Vagina (tissue), 2 donors: ENCODE measurements around the gene GRIN1. TPM values are rescaled to one million over a fixed set of nuclear protein-coding genes. Genes with fewer than 3 reads are reported as not detected.

ENCODE experiments used
- DNase-seq, 2 donors: peaks; one replicate each; pipeline ENCODE4 v3.0.0-alpha.2; 2017; ENCODE audit errors: extremely low spot score in 2 of 2
- H3K27ac ChIP-seq: fragments of 200-600 bp; sonication (generic); one replicate; pipeline ENCODE4 v1.5.1; 2019
- H3K27me3 ChIP-seq: fragments of 200-600 bp; sonication (generic); one replicate; pipeline ENCODE4 v1.5.1; 2019
- H3K36me3 ChIP-seq, 2 donors: fragments of 200-600 bp; sonication (generic); one replicate each; pipeline ENCODE4 v1.5.1; 2017 to 2019
- H3K4me1 ChIP-seq: fragments of 200-600 bp; sonication (generic); one replicate; pipeline ENCODE4 v1.5.1; 2019
- H3K4me3 ChIP-seq, 2 donors: fragments of 200-600 bp; sonication (generic); 1 replicate in 1 of 2; 2 replicates in 1 of 2; pipeline ENCODE4 v1.5.1; 2016 to 2019
- H3K9me3 ChIP-seq: fragments of 200-600 bp; sonication (generic); one replicate; pipeline ENCODE4 v1.5.1; 2019
- CTCF ChIP-seq, 3 experiments: fragments of 450-650 bp in 2 of 3; fragments of 200-600 bp in 1 of 3; sonication (generic) in 1 of 3; IDR thresholded peaks; one replicate each; pipeline ENCODE4 v1.5.1; 2017 to 2019; ENCODE audit warnings: antibody characterized with exemption in 3 of 3, mild to moderate bottlenecking in 2 of 3, moderate library complexity in 2 of 3
- POLR2A ChIP-seq, 2 donors: fragments of 450-650 bp; IDR thresholded peaks; one replicate each; pipeline ENCODE4 v1.6.1; 2017; ENCODE audit warnings: antibody characterized with exemption in 2 of 2, mild to moderate bottlenecking in 2 of 2, moderate library complexity in 2 of 2
- POLR2AphosphoS5 ChIP-seq, 2 donors: sonication (generic); formaldehyde crosslinking; IDR thresholded peaks; one replicate each; pipeline ENCODE4 v1.9.0; 2017; ENCODE audit warnings: antibody characterized with exemption in 2 of 2, mild to moderate bottlenecking in 2 of 2, low read depth in 1 of 2; ENCODE audit not compliant: insufficient read depth in 1 of 2
- intact Hi-C: fragments of 100-400 bp; cut with DNase I; formaldehyde crosslinking; loops from one replicate; pipeline ENCODE4 v1.15.1; 2023
- total RNA-seq: library from RNA; depleted of rRNA; stranded (reverse); fragments of >200 nt; gene quantifications from one replicate; pipeline ENCODE4 v1.2.3, GENCODE V29; 2016

Gene GRIN1
- total RNA-seq, 1 donor from 2014 or later: 0.74 TPM

DNA sequence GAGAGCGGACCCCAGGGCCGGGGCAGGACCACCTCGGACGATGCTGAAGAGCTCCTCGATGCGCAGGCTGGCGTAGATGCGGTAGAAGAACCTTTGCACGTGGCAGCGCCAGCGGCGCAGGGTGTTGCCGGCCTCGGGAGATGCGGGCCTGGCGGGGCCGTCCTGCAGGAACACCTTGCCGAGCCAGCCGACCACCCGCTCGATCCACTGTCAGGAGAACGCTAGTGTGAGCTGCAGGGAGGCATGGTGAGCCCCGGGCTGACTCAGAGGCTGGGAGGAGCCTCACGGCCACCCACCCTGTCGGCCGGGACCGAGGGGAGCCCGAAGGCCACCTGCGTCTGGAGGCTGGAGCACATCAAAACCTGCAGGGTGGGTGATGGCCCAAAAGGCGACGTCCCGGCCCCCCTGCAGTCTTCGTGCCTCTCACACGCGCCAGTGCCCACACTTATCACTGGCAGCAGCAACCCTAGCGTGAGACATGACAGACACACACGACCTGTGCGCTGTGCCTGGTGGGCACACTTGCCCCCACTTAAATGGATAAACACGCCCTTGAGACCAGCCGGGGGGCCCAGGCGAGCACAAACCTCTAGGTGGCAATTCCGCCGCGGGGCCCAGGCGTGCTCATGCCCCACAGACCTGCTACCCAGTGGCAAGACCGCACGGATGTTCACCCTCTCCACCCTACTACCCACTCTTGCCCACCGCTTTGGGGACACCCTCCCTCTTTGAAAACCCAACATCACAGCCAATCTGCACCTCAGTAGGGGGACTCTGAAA lies 46.1 kb downstream of the GRIN1 start:
- no peak for DNase-seq
- H3K4me3 ChIP-seq: no peak overlapping the region
- H3K4me1 ChIP-seq: peaks cover 39% of the 10 kb centered on the region
- no peak overlapping the region for H3K27ac ChIP-seq
- TF ChIP-seq POLR2A (IDR thresholded peaks at IDR 0.05) (no peak), POLR2AphosphoS5 (IDR thresholded peaks at IDR 0.05; ENCODE audit: insufficient read depth in 1 of 2, low read depth in 1 of 2) (no peak), CTCF (IDR thresholded peaks at IDR 0.05) (no peak)
- H3K27me3 ChIP-seq: no peaks in the 10 kb centered on the region
- no peaks in the 10 kb centered on the region for H3K9me3 ChIP-seq
- intact Hi-C loops: no loop called here
- H3K36me3 ChIP-seq: peaks cover 0 to 48% of the 10 kb centered on the region in 2 donors

GRCh38 chr9:137185921-137186320 lies 47.0 kb downstream of the GRIN1 start:
- H3K27me3 ChIP-seq: no peaks in the 10 kb centered on the region
- H3K36me3 ChIP-seq: peaks cover 0 to 48% of the 10 kb centered on the region in 2 donors
- TF ChIP-seq CTCF (IDR thresholded peaks at IDR 0.05): no peak
- TF ChIP-seq POLR2AphosphoS5 (IDR thresholded peaks at IDR 0.05; ENCODE audit: insufficient read depth in 1 of 2, low read depth in 1 of 2): no peak
- no peak for TF ChIP-seq POLR2A (IDR thresholded peaks at IDR 0.05)
- intact Hi-C loops: no loop called here
- H3K4me1 ChIP-seq: peaks cover 48% of the 10 kb centered on the region
- DNase-seq: no peak
- no peaks in the 10 kb centered on the region for H3K9me3 ChIP-seq
- H3K4me3 ChIP-seq: no peak overlapping the region
- H3K27ac ChIP-seq: no peak overlapping the region

GRCh38 chr9:137186385-137186784 lies 47.4 kb downstream of the GRIN1 start:
- H3K27ac ChIP-seq: no peak overlapping the region
- TF ChIP-seq POLR2AphosphoS5 (IDR thresholded peaks at IDR 0.05; ENCODE audit: insufficient read depth in 1 of 2, low read depth in 1 of 2): no peak
- no peak for TF ChIP-seq CTCF (IDR thresholded peaks at IDR 0.05)
- TF ChIP-seq POLR2A (IDR thresholded peaks at IDR 0.05): no peak
- intact Hi-C loops: no loop called here
- peak overlapping the region in 1 of 2 donors; percentile 11 for H3K4me3 ChIP-seq
- no peaks in the 10 kb centered on the region for H3K9me3 ChIP-seq
- H3K27me3 ChIP-seq: no peaks in the 10 kb centered on the region
- no peak for DNase-seq
- H3K36me3 ChIP-seq: peaks cover 0 to 43% of the 10 kb centered on the region in 2 donors
- peaks cover 50% of the 10 kb centered on the region for H3K4me1 ChIP-seq

DNA sequence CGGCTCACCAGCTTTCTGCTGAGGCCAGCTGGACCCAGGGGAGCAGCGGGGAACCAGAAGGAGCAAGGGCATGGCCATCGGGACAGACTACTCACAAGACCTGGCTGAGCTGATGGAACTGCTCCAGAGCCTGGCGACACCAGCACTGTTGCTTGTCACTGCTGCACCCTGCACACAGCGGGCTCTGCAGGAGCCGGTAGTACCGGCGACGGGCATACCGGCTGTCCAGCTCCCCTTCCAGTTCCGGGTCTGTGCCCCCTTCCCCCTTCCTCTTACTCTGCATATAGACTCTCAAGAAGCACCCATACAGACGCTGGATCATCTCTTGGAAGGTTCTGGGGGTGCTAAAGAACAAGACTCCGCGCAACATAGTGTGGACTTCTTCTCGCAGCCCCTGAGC lies 48.4 kb downstream of the GRIN1 start:
- intact Hi-C loops: no loop called here
- TF ChIP-seq POLR2AphosphoS5 (IDR thresholded peaks at IDR 0.05; ENCODE audit: insufficient read depth in 1 of 2, low read depth in 1 of 2): no peak
- TF ChIP-seq CTCF (IDR thresholded peaks at IDR 0.05): no peak
- no peak for TF ChIP-seq POLR2A (IDR thresholded peaks at IDR 0.05)
- no peaks in the 10 kb centered on the region for H3K9me3 ChIP-seq
- peaks cover 50% of the 10 kb centered on the region for H3K4me1 ChIP-seq
- no peak for DNase-seq
- H3K36me3 ChIP-seq: peaks cover 0 to 33% of the 10 kb centered on the region in 2 donors
- H3K4me3 ChIP-seq: peak overlapping the region; percentile 70 to 88
- no peak overlapping the region for H3K27ac ChIP-seq
- no peaks in the 10 kb centered on the region for H3K27me3 ChIP-seq

DNA sequence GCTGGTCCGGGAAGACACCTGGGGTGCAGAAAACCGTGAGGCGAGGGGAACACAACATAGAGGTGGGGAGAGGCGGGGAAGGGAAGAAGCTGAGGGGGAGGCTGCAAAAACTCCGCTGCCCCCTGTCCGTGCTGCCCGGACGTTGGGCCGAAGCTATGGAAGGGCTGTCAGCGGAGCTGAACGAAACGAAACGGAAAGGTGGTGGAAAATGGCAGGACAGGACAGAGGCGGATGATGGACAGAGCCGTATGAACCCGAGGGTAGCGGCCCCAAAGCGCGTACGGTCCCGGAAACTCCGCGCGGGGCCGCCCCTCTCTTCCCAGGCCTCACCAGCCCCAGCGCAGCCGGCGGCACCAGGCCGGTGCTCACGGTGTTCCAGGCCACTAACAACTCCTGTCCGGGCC lies 49.1 kb downstream of the GRIN1 start:
- no peak for TF ChIP-seq CTCF (IDR thresholded peaks at IDR 0.05)
- TF ChIP-seq POLR2AphosphoS5 (IDR thresholded peaks at IDR 0.05; ENCODE audit: insufficient read depth in 1 of 2, low read depth in 1 of 2): no peak
- TF ChIP-seq POLR2A (IDR thresholded peaks at IDR 0.05): no peak
- no peaks in the 10 kb centered on the region for H3K27me3 ChIP-seq
- no peak for DNase-seq
- H3K4me3 ChIP-seq: peak overlapping the region; percentile 70 to 88
- H3K4me1 ChIP-seq: peaks cover 50% of the 10 kb centered on the region
- H3K36me3 ChIP-seq: peaks cover 0 to 26% of the 10 kb centered on the region in 2 donors
- intact Hi-C loops: no loop called here
- H3K27ac ChIP-seq: peak overlapping the region; percentile 93
- no peaks in the 10 kb centered on the region for H3K9me3 ChIP-seq
